ENCODE data around the gene TRIAP1.
"Not testable (repeated sequence)": the region's sequence is repeated elsewhere in the genome, so short reads cannot be mapped to it uniquely, and the experiment has no call there.

The TRIAP1 gene

DNA sequence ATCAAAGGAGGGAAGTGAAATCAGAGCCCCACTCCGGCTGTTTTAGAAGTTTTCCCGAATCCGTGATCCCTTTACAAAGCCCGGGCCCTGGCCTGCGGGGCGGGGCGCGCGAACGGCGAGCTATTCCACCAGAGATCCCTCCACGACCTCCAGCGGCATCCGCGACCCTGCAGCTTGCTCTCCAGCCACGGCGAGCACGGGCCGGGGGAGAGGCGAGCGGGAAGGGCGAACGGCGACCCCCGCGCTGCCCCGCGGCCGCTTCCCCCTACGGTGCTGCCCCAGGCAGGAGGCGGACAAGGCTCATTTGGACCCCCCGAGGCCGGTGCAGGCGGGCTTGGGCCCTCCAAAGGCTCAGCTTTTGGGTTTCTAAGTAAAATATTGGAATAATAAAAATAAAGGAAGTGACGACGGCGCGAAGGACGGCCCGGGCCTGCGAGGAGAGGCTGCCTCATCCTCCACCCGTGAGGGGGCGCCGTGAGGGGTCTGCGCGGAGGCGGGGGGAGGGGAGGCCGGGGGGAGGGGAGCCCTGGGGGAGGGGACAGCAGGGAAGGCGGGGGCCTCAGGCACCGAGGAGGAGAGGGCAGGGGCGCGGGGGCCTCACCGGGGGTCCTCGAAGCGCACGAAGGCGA is 22.8 kb upstream of the TRIAP1 start:
- no peak for DNase-seq (ENCODE audit: low read depth)

DNA sequence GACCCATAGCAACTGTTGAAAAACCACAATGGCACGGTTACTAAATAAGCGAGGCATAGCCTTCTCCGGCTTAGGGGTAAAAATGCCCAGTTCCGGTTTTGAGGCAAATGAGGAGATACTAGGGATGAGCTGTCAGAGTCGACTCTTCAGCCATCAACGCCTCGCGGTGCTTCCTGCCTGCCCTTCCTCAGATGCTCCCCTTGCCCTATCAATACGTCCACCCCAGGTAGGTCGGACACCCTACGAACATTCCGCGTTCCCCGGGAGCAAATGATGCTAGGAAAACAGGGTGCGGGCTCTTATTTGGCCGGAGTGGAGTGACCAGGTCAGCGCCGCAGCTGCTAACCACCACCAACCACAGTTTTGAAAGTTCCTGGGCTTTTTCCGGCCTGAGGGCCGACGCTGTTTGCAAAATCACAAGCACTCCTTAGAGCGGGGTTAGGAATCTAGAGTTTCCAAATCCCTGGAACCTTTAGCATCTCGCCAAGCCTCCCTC is 22.2 kb upstream of the TRIAP1 start:
- DNase-seq (ENCODE audit: low read depth) = no peak

DNA sequence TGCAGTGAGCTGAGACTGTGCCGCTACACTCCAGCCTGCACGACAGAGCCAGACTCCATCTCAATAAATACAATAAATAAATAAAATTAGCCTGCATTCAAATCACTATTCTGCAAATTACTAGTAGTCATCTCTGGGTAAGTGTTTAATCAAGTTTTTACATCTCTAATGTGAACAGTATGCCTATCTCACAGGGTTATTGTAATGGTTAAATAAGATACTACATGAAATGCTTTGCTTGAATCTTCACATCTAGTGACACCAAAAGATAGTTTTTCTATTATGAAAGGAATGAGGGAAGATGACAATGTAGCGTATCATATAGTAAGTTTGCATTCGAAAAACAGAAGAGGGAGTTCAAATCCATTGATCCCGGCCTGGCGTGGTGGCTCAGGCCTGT is 21.3 kb upstream of the TRIAP1 start:
- DNase-seq (ENCODE audit: low read depth) = no peak

DNA sequence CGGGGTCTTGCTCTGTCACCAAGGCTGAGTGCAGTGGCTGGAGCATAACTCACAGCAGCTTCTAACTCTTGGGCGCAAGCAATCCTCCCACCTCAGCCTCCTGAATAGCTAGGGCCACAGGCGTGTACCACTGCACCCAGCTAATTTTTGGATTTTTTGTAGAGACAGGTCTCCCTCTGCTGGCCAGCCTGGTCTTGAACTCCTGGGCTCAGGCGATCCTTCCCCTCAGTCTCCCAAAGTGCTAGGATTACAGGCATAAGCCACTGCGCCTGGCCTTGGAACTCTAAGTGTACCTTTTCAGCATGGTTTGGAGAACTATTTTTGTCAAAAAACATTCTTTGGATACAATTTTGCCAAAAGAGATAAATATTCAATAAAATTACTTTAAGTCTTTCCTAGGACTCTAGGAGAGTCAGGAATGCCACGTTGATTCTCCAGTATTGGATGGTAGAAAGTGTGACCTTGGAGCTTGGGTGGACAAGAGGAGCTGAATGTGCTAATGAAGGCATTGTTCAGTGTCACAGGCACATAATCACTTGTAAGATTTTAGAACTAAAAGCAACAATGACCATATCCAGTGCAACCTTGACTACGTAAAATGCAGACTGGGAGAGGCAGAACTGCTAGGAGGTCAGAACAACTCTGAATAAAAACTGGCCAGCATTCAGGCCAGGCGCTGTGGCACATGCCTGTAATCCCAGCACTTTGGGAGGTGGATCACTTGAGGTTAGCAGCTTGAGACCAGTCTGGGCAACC is 20.6 kb upstream of the TRIAP1 start:
- DNase-seq (ENCODE audit: low read depth) = no peak

DNA sequence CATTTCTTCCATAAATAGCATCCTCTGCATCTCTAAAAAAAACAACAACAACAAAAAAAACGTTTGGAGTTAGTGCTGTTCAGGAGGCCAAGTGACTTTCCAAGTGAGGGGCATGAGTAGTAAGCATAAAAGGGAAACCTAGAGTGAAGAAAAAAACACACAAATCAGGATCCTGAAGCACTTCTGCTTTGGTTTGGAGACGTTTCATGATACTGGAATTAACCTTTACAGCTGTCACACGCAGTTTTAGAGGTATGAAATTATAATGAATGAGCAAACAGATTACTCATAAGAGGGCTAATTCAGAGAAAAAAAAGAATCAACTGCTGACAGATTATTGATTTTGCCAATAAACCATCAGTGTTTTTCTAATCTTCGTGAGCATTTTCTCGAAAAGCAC is 19.6 kb upstream of the TRIAP1 start:
- DNase-seq (ENCODE audit: low read depth) = no peak

DNA sequence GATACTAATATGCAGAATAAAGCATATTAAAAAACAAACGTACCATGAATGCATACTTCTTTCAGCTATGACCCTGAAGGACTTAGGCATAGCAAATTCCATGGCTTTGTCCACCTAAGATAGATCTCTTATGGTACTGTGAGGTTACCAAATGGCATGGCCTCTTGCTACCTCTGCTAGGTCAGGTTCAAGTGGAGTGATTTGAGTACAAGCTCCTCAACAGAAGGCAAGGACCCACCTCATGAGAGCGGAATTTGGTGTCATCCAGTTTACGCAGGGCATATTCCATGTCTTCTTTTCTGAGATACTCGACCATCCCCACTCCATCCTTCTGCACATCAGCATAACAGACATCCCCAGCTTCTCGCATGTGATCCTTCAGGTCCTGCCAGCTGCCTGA is 17.5 kb upstream of the TRIAP1 start:
- no peak for DNase-seq (ENCODE audit: low read depth)

DNA sequence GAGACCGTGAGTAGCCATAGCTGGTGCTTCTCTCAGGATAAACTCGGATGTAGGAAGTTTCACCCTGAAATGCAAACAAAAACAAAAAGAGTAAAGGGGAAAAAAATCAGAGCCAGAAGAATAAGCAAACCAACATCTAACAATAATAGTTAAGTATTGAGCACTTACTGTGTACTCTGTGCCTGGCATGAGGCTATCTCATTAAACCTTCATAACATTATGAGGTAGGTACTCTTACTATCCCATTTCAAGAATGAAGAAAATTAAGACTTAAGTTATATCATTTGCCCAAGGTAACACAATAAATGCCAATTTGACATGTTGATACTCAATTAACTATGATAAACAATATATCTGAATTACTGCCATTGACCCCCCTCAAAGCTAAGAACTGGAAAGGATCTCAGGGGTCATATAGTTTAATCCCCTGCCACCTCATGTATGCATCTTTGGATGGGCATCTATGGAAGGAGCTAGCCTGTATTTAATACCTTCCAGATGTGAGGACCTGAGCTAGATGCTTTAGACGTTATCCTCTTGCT is 16.0 kb upstream of the TRIAP1 start:
- no peak for DNase-seq (ENCODE audit: low read depth)

DNA sequence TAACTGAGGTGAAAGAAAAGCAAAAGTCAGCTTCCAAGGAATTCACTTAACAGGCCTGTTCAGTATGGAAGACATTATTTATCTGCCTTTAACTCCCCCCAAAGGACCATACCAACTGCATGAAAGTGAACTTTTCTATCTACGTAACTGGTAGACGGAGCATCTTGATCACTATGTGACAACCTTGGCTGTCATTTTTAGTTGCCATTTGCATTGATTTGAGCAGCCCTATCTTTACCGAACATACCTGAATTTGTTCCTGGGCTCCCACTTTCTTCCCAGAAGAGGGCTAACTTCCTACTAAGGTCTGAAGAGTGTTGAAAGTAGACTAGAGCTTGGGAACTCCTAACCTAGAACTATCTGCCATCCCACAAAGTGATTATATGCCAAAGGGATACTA is 14.0 kb upstream of the TRIAP1 start:
- no peak for DNase-seq (ENCODE audit: low read depth)

DNA sequence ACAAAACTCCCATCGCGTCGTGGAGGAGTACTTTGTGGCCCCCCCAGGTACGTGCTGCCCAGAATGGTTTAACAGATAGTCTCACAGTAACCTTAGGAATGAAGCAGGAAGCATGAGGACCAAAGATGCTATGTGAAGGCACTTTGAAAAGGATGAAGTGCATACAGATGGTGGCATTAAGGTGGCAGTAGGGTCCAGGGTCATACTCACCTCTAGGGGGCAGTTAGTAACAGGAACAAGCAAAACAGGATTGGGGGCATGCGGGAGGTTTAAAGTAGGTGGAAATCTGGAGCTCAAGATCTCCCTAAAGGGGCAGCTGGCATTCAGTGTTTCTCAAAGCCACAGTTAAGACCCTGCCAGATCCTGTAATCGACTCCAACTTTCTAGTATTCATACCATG is 10.9 kb upstream of the TRIAP1 start:
- no peak for DNase-seq (ENCODE audit: low read depth)

DNA sequence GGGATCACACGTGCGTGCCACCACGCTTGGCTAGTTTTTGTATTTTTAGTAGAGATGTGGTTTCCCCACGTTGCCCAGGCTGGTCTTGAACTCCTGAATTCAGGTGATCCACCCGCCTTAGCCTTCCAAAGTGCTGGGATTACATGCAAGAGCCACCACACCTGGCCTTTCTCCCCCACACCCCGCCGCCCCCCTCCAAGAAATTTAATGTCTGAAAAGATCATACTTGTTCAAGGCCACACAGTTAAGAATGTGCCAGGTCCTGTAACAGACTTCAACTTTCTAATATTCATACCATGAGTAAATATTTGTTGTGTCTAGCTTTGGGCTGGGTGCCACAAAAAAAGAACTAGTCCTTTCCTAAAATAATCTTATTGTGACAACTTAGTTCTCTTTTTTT is 9.1 kb upstream of the TRIAP1 start:
- no peak for DNase-seq (ENCODE audit: low read depth)

DNA sequence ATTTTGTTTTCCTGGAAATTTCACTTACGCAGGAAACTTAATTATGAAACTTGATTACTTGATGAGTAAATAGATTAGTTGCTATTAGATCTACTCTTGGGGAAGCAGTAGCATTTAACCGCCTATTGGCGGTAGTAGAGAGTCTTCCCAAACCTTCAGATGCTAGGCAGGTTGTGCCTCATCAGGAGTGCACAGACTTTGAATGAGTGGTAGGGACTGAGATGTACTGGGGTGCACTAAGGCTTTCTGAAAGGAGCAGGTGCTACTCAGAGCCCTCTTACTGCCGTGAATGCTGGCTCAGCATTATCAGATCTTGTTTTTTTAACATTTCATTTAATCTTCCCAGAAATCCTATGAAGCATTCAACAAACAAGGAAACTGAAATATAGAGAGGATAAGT is 7.8 kb upstream of the TRIAP1 start:
- no peak for DNase-seq (ENCODE audit: low read depth)

DNA sequence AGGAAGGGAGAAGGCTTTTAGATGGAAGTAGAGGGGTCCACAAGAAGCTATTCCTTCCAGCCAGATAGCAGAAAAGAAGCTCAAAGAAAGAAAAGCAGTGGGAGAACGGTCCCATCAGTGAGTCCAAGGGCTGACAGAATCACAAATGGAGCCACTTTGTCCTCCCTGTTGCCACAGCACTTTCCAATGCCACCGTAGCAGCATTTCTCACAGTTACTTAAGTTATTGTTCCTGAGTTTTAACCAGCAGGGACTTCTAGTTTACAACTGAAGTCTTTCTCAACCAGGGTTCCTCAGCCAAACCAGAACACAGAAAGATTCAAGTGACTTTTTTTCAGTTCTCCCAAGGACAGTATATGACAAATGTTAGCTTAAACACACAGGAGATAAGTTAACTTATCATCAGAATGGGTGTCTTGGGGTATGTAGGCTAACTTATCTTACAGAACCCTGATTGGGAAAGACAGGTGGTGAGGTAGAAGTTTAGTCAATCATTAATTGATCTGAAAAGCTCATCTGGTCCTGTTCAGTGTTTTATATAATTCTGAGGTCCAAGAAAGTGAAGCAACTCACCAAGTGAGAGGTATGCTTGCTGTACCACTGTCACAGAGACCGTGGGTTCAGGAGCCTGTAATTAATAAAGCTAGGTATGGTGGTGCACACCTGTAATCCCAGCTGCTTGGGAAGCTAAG is 7.0 kb upstream of the TRIAP1 start:
- DNase-seq (ENCODE audit: low read depth) = no peak

DNA sequence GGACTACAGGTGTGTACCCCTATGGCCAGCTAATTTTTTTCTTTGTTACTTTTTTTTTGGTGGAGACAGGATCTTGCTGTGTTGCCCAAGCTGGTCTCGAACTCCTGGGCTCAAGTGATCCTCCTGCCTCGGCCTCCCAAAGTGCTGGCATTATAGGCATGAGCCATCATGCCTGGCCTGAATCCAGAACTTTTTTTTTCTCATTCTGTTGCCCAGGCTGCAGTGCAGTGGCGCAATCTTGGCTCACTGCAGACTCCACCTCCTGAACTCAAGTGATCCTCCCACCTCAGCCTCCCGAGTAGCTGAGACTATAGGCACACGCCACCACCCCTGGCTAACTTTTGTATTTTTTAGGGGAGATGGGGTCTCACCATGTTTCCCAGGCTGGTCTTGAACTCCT is 6.3 kb upstream of the TRIAP1 start:
- not testable (repeated sequence) for DNase-seq (ENCODE audit: low read depth)

DNA sequence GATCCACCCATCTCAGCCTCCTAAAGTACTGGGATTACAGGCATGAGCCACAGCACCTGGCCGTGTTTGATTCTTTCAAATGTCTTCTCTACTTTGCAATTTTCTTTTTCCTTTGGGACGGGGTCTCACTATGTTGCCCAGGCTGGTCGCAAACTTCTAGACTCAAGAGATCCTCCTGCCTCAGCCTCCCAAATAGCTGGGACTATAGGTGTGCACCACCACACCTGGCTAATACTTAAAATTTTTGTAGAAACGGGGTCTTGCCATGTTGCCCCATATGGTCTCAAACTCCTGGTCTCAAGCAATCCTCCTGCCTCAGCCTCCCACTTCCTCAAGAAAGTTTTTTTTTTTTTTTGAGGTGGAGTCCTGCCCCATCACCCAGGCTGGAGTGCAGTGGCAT is 1.8 kb upstream of the TRIAP1 start:
- no peak for DNase-seq (ENCODE audit: low read depth)

DNA sequence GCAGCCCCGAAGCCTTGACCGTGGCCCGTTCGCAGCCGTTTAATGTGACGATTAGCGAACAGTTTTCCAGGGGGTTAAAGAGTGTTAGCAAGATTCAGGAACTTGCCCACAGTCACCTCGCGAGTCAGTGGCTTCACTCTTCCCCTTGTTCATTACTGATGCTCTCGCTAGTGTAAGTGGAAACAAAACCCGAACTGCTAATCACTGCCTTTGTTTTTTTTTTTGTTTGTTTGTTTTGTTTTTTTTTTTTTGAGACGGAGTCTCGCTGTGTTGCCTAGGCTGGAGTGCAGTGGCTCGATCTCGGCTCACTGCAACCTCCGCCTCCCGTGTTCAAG is 627 bp upstream of the TRIAP1 start:
- not testable (repeated sequence) for DNase-seq (ENCODE audit: low read depth)

DNA sequence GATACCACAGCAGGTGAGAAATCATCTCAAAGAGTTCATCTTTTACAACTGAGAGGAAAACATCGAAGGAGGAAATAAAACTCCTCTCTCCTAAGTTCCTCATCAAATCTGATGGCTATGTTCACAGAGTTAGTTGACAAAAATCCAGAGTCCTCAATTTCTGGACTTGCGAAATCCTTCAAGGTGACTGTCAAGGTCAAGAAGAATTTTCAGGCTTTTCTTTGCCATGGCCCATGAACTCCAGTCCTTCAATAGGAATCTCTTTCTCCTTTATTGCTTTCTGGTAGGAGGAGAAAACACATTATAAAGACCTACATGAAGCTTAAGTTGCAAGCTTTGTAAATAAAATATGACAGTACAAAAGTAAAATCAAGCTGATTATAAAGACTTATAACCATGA is 1.5 kb downstream of the TRIAP1 start:
- DNase-seq (ENCODE audit: low read depth) = no peak

DNA sequence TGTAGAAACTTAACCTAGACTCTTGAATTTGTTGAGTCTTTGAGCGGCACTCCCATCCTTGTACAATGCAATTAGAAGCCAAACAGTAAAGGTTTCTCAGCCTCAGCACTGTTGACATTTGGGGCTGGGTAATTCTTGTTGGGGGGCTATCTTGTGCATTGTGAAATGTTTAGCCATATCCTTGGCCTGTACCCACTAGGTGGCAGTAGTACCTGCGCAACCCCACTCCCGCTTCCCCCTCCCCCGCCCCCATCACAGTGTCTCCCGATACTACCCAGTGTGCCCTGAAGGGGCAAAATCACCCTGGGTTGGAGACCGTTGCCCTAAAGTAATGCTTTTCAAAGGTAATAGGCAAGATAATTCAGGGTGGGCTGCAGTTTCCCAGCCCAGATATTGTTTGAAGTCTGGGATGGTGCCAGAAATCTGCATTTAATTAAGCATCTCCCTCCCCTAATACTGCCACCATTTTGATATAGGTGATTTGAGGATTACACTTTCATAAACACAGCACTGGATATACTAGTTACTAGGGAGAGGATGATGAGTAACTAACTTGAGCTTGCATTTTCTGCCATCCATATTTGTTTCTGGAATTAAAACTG is 6.4 kb downstream of the TRIAP1 start:
- peak; percentile 22 for DNase-seq (ENCODE audit: low read depth)

DNA sequence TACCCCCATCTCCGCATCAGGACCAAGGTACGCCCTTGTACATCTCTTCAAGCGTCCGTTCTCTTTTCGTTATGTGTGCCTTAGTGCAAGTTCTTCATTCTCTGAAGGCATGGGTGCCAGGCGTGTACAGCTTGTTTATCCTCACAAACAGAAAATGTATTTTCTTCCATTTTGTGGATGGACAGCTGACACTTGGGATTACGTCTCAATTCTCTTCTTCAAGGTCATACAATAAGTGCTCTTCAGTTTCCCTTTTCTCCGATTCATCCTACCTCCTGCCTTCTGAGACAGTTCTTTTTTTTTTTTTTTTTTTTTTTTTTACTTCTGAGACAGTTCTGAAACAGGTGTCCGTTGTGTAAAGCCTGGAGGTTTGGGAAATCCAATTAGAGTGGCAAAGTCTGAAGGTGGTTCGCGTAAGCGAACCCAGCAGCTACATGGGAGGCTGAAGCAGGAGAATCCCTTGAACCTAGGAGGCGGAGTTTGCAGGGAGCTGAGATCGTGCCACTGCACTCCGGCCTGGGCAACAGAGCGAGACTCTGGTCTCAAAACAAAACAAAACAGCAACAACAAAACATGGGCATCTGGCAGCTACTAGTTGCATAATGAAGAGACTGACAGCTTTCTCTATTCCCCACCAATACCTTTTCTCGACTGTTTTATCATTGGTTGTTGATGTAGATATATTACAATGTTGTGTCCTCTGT is 7.5 kb downstream of the TRIAP1 start:
- no peak for DNase-seq (ENCODE audit: low read depth)

DNA sequence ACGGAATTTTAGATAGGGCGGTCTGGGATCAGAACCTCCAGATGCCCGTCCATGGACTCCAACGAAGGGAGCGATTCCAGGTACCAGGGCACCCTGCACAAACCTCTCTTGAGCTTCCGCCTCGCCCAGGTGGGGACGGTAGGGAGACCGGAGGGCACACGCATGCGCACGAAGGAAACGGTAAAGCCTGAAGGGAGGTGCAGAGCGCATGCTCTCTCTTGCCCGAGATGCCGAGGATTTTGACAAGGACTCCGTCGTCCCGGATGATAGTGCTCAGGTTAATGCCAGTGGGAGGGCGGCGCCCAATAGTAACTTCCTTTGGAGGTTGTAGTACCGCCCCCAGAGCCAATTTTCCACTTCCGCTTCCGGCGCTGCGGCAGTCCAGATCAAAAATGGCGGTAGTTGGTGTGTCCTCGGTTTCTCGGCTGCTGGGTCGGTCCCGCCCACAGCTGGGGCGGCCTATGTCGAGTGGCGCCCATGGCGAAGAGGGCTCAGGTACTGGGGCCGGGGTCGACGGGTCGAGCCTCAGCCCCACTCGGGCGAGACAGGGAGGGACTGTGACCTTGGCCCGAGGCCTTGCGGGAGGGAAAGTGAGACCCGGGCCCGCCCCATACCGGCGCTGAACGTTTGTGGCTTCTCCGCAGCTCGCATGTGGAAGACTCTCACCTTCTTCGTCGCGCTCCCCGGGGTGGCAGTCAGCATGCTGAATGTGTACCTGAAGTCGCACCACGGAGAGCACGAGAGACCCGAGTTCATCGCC is 8.3 kb downstream of the TRIAP1 start, which contains the start of gene COX6A1:
Gene COX6A1 (plus strand): TSS at position 379 of the 760 bp plus-strand sequence. CDS start 14 bp downstream, at position 393.
- peak; percentile 94 for DNase-seq (ENCODE audit: low read depth)

DNA sequence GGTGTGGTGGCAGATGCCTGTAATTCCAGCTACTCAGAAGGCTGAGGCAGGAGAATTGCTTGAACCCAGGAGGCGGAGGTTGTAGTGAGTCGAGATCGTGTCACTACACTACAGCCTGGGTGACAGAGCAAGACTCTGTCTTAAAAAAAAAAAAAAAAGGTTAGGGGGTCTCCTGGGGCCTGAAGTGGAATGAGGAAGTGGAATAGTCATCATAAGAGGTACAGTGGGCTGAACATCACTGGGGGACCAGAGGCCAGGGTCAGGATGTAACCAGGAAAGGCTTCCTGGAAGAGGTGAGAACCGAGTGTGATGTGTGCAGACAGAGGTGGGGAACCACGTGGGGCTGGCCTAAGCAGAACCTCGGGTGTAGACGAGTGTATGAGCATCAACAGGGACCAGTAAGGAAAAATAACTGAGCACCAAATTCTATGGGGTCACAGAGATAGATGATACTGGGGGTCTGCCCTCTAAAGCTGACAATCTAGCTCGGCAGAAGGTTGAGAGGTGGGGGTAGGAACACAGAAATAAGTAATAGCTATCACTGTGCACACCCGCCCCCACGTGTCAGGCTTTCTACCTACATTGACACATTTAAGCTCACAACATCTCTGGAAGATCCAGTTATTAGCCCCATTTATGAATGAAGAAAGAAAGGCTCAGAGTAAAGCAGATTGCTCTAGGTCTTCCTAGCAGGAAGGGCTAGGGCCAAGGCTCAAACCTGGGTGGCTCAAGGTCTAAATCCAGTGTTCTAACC is 13.2 kb downstream of the TRIAP1 start:
- DNase-seq (ENCODE audit: low read depth) = no peak

Measured in fibroblast of the conjunctiva (primary cell).